Loucy (cell line): ENCODE results near the gene PAX1.

Source experiments
- EZH2phosphoT487 ChIP-seq: fragments of 200-600 bp; IDR thresholded peaks from 2 replicates; pipeline ENCODE4 v1.6.1; 2018; ENCODE audit warnings: antibody characterized with exemption, mild to moderate bottlenecking, moderate library complexity, borderline replicate concordance
- TF ChIP-seq, protein P1 (sequence below): fragments of 200-600 bp; sonication (generic); conservative IDR thresholded peaks from 2 replicates; pipeline ENCODE4 v1.5.1; 2014; ENCODE audit warnings: mild to moderate bottlenecking, antibody characterized with exemption, low read length

DNA sequence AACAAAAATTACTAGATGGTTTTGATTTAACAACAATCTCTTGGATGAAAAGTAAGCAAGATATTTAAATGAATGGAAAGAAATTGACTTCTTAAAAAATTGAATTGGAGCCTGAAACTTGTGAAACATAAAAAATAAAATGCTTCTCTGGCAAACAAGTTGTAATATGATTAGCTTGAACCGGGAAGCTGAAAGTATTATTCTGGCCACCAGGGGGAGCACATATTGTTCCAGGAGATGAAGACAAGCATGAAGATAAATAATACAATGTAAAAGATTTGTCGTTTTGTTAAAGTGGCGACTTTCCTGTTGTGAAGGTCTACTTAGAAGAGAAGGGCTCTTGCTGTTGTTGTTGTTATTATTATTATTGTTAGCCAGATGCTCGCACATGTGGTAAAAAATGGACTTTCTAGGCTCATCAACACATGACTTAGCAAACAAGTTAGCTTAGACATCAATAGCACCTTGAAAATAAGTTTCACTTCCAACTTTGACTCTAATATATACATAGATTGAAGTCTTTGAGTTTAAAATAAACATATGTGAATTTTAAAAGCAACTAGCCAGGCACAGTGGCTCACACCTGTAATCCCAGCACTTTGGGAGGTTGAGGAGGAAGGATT lies 14.2 kb downstream of the PAX1 start:
- TF ChIP-seq, protein P1, sequence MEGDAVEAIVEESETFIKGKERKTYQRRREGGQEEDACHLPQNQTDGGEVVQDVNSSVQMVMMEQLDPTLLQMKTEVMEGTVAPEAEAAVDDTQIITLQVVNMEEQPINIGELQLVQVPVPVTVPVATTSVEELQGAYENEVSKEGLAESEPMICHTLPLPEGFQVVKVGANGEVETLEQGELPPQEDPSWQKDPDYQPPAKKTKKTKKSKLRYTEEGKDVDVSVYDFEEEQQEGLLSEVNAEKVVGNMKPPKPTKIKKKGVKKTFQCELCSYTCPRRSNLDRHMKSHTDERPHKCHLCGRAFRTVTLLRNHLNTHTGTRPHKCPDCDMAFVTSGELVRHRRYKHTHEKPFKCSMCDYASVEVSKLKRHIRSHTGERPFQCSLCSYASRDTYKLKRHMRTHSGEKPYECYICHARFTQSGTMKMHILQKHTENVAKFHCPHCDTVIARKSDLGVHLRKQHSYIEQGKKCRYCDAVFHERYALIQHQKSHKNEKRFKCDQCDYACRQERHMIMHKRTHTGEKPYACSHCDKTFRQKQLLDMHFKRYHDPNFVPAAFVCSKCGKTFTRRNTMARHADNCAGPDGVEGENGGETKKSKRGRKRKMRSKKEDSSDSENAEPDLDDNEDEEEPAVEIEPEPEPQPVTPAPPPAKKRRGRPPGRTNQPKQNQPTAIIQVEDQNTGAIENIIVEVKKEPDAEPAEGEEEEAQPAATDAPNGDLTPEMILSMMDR, result peak; percentile 94
- TF ChIP-seq EZH2phosphoT487, result no peak
